Measurements from ENCODE around the gene TMEM164. TPM values are rescaled to one million over a fixed set of nuclear protein-coding genes. Genes with fewer than 3 reads are reported as not detected.

TMEM164 gene
- total and polyA plus RNA-seq, 2 of the 4 experiments (the other 2 are of a cell fraction), result 6.3 to 7.1 TPM

- Histone ChIP-seq H2BK20ac (ENCODE audit: low read depth, low read length) (no peak overlapping the region), H3K79me1 (ENCODE audit: low read depth in 1 of 2, low read length in 2 of 2) (no peaks in the 10 kb centered on the region), H3K27me3 (ENCODE audit: control insufficient read depth, insufficient read depth, low read length) (peaks cover 2% of the 10 kb centered on the region; the same call in 1 of the 2 replicates), H2AK9ac (replicated peaks; ENCODE audit: low read depth, low read length, poor library complexity) (no peak overlapping the region), H3K4me3 (ENCODE audit: insufficient read depth, low read depth, low read length) (no peak overlapping the region), H3K4me2 (ENCODE audit: low read depth, low read length) (no peak overlapping the region), H3K36me3 (ENCODE audit: control insufficient read depth, insufficient read depth, low read length) (0 out of 2 replicates have a peak, but pooled peaks cover 2% of the 10 kb centered on the region), H2AK5ac (ENCODE audit: low read depth, low read length) (no peak overlapping the region), H4K91ac (ENCODE audit: insufficient read depth, low read depth, low read length) (no peak overlapping the region), H3K9ac (ENCODE audit: low read depth, low read length) (no peak overlapping the region), H2BK5ac (ENCODE audit: low read depth, low read length, poor library complexity, severe bottlenecking) (no peak overlapping the region), H3K56ac (ENCODE audit: extremely low read depth, insufficient read depth, low read length) (no peak overlapping the region), H3K4me1 (ENCODE audit: control insufficient read depth, insufficient read depth, low read length) (no peaks in the 10 kb centered on the region), H3K4ac (ENCODE audit: low read depth, low read length) (no peak overlapping the region), H3K14ac (replicated peaks; ENCODE audit: low read depth, low read length) (no peak overlapping the region), H3K9me3 (ENCODE audit: control insufficient read depth, insufficient read depth, low read length) (no peaks in the 10 kb centered on the region), H4K8ac (ENCODE audit: low read depth in 2 of 2, low read length in 2 of 2) (no peak overlapping the region), H2BK15ac (ENCODE audit: low read depth, low read length) (no peak overlapping the region), H3K27ac (ENCODE audit: insufficient read depth, low read length) (no peak overlapping the region), H4K5ac (ENCODE audit: low read depth, low read length) (no peak overlapping the region), H3K23ac (ENCODE audit: low read depth, low read length) (no peak overlapping the region), H2BK120ac (ENCODE audit: low read depth, low read length) (no peak overlapping the region), H3K18ac (ENCODE audit: low read depth, low read length) (no peak overlapping the region), H3K9me1 (ENCODE audit: insufficient read depth, low read length) (no peaks in the 10 kb centered on the region), H4K20me1 (ENCODE audit: insufficient read depth, low read length) (no peaks in the 10 kb centered on the region; the same call in 1 of the 2 replicates), H2AFZ (replicated peaks; ENCODE audit: low read length, poor library complexity) (no peak overlapping the region)
- ChIA-PET POLR2A (ENCODE audit: unreplicated experiment) (interaction anchor here (0.6 kb wide), 1 partner anchor 131 kb away, joined by 3 read pairs; no protein-coding TSS in a partner anchor), CTCF (no interaction called here)
- no CpG with 5 or more reads among the region's 2 CpGs for WGBS, 2 experiments (ENCODE audit: extremely low coverage in 2 of 2, insufficient read length in 1 of 2)
- intact Hi-C loops (cut with micrococcal nuclease) (no loop called here), in situ Hi-C loops (cut with MboI; ENCODE audit: low sequenced_read_pairs) (no loop called here), dilution Hi-C loops (cut with HindIII; ENCODE audit: low sequenced_read_pairs, unreplicated experiment) (no loop called here)
- no TSS peak for BruUV-seq (replicated peaks)
- no peak for ATAC-seq (ENCODE audit: low read depth)
- TF ChIP-seq CEBPB (IDR thresholded peaks at IDR 0.05; ENCODE audit: low read depth, low read length) (no peak), CTCF (conservative IDR thresholded peaks at IDR 0.05; ENCODE audit: low read depth, low read length) (no peak), NFE2L2 (IDR thresholded peaks at IDR 0.05; ENCODE audit: low read depth, low read length) (no peak)
- peak; percentile 11 for DNase-seq
Observed at GRCh38 chrX:110051559-110051958, 48.6 kb downstream of the TMEM164 start.

Data from IMR-90 (cell line).